GM12878 (cell line): Measurements from ENCODE around the gene NAA25. TPM values are rescaled to one million over a fixed set of nuclear protein-coding genes. Genes with fewer than 3 reads are reported as not detected.

ENCODE experiments used
- ATAC-seq: fragments of 200-7000 bp; cut with Tn5 transposase; 3 replicates; pipeline ENCODE4 v1.9.1; 2020; ENCODE audit warnings: mild to moderate bottlenecking, moderate library complexity
- BruUV-seq: library from RNA; stranded (reverse); fragments of 400-500 nt; replicated peaks from 2 replicates; lab custom pipeline; 2021; lab: Mats Ljungman, UMichigan
- CTCF ChIA-PET: fragments of 300-600 bp; sonication (Branson Sonifier 250); formaldehyde crosslinking; extraction: SDS; loops from one replicate; lab custom pipeline; 2021; ENCODE audit warnings: inconsistent platforms; lab: Yijun Ruan, JAX
- POLR2A ChIA-PET: fragments of 350-600 bp; formaldehyde crosslinking; extraction: SDS; loops from one replicate; lab custom pipeline; 2021; ENCODE audit warnings: inconsistent platforms; lab: Charles Lee
- RAD21 ChIA-PET: fragments of 300-600 bp; sonication (Branson Sonifier 250); formaldehyde crosslinking; loops from one replicate; lab custom pipeline; 2023; ENCODE audit warnings: antibody characterized with exemption; ENCODE audit not compliant: unreplicated experiment; lab: Charles Lee
- SMC1A ChIA-PET: fragments of 300-600 bp; sonication (Branson Sonifier 250); formaldehyde crosslinking; loops from one replicate; lab custom pipeline; 2023; ENCODE audit not compliant: unreplicated experiment, uncharacterized antibody; lab: Charles Lee
- DNase-seq: peaks from one replicate; pipeline ENCODE4 v3.0.0-alpha.2; 2011; ENCODE audit warnings: low read depth, low spot score
- FAIRE-seq: peaks from 3 replicates; lab custom pipeline; 2011; peaks lifted over from hg19 to GRCh38; lab: Jason Lieb, UNC
- H2AFZ ChIP-seq: 2 replicates; pipeline ENCODE4 v1.6.0; 2011; ENCODE audit warnings: low read depth, low read length, control low read depth; ENCODE audit not compliant: control insufficient read depth
- H3K27ac ChIP-seq: 2 replicates; pipeline ENCODE4 v1.5.1; 2011; ENCODE audit warnings: control low read depth; ENCODE audit not compliant: control insufficient read depth, insufficient read depth
- H3K27me3 ChIP-seq, 2 experiments: replicated peaks in 1 of 2; 2 replicates each; pipeline versions ENCODE4 v1.6.0 to v1.6.1; 2011; ENCODE audit warnings: low read length in 1 of 2; ENCODE audit not compliant: control insufficient read depth in 2 of 2, insufficient read depth in 2 of 2
- H3K36me3 ChIP-seq, 2 experiments: 2 replicates each; pipeline ENCODE4 v1.5.1; 2011; ENCODE audit warnings: low read length in 1 of 2; ENCODE audit not compliant: control insufficient read depth in 2 of 2, insufficient read depth in 2 of 2
- H3K4me1 ChIP-seq: 2 replicates; pipeline ENCODE4 v1.6.1; 2011; ENCODE audit warnings: mild to moderate bottlenecking, low read length, moderate library complexity, mixed read lengths; ENCODE audit not compliant: control insufficient read depth, insufficient read depth
- H3K4me2 ChIP-seq: 2 replicates; pipeline ENCODE4 v1.6.0; 2011; ENCODE audit warnings: control low read depth; ENCODE audit not compliant: control insufficient read depth, insufficient read depth
- H3K4me3 ChIP-seq: fragments of 200-600 bp; sonication (generic); 2 replicates; pipeline ENCODE4 v1.5.1; 2016
- H3K79me2 ChIP-seq: 2 replicates; pipeline ENCODE4 v1.6.0; 2011; ENCODE audit warnings: low read length; ENCODE audit not compliant: control insufficient read depth, insufficient read depth
- H3K9ac ChIP-seq: 2 replicates; pipeline ENCODE4 v1.8.0; 2011; ENCODE audit warnings: low read length, control low read depth, mixed read lengths; ENCODE audit not compliant: control insufficient read depth, insufficient read depth
- H3K9me3 ChIP-seq: replicated peaks from 3 replicates; pipeline ENCODE4 v1.5.1; 2011; ENCODE audit warnings: mild to moderate bottlenecking, low read length; ENCODE audit not compliant: control insufficient read depth, insufficient read depth
- H4K20me1 ChIP-seq: 2 replicates; pipeline ENCODE4 v1.6.0; 2011; ENCODE audit not compliant: control insufficient read depth, insufficient read depth
- BMI1 ChIP-seq: fragments of 450-650 bp; IDR thresholded peaks from 2 replicates; pipeline ENCODE4 v1.6.1; 2016; ENCODE audit warnings: mild to moderate bottlenecking, moderate library complexity, borderline replicate concordance
- CREB1 ChIP-seq: IDR thresholded peaks from 2 replicates; pipeline ENCODE4 v1.6.1; 2012; ENCODE audit warnings: low read depth, mild to moderate bottlenecking, inconsistent platforms
- ELK1 ChIP-seq: IDR thresholded peaks from 2 replicates; pipeline ENCODE4 v1.6.1; 2012; ENCODE audit warnings: low read depth, low read length, improper control_type of control experiment
- ETV6 ChIP-seq, 2 experiments: fragments of 450-650 bp in 1 of 2; IDR thresholded peaks in 1 of 2; conservative IDR thresholded peaks in 1 of 2; 2 replicates each; pipeline ENCODE4 v1.6.1; 2014; ENCODE audit warnings: antibody characterized with exemption in 1 of 2, borderline replicate concordance in 1 of 2, low read depth in 1 of 2, mild to moderate bottlenecking in 1 of 2, moderate library complexity in 1 of 2
- IKZF1 ChIP-seq: fragments of 450-650 bp; conservative IDR thresholded peaks from 2 replicates; pipeline ENCODE4 v1.6.1; 2017; ENCODE audit warnings: antibody characterized with exemption, mild to moderate bottlenecking
- KDM1A ChIP-seq: fragments of 200-600 bp; sonication (generic); IDR thresholded peaks from 2 replicates; pipeline ENCODE4 v1.6.1; 2016; ENCODE audit warnings: borderline replicate concordance
- LARP7 ChIP-seq: fragments of 450-650 bp; IDR thresholded peaks from 2 replicates; pipeline ENCODE4 v1.6.1; 2017; ENCODE audit warnings: mild to moderate bottlenecking
- MEF2B ChIP-seq: fragments of 450-650 bp; IDR thresholded peaks from 2 replicates; pipeline ENCODE4 v1.6.1; 2018; ENCODE audit warnings: mild to moderate bottlenecking, moderate library complexity; ENCODE audit not compliant: partially characterized antibody, poor library complexity, severe bottlenecking
- POLR2A ChIP-seq: IDR thresholded peaks from 2 replicates; pipeline ENCODE4 v1.6.1; 2011; ENCODE audit warnings: low read depth, mild to moderate bottlenecking, low read length
- RAD21 ChIP-seq: IDR thresholded peaks from 2 replicates; pipeline ENCODE4 v1.6.1; 2011; ENCODE audit warnings: mild to moderate bottlenecking, low read depth, low read length, moderate library complexity; ENCODE audit not compliant: insufficient read depth
- RAD51 ChIP-seq: fragments of 450-650 bp; IDR thresholded peaks from 2 replicates; pipeline ENCODE4 v1.6.1; 2016; ENCODE audit warnings: moderate library complexity, mild to moderate bottlenecking, inconsistent platforms
- RELB ChIP-seq: fragments of 450-650 bp; IDR thresholded peaks from 2 replicates; pipeline ENCODE4 v1.6.1; 2017; ENCODE audit warnings: low read depth, mild to moderate bottlenecking, moderate library complexity
- TCF7 ChIP-seq: IDR thresholded peaks from 2 replicates; pipeline ENCODE4 v1.6.1; 2014; ENCODE audit warnings: antibody characterized with exemption, borderline replicate concordance
- ZNF687 ChIP-seq: fragments of 450-650 bp; IDR thresholded peaks from 2 replicates; pipeline ENCODE4 v1.6.1; 2017; ENCODE audit warnings: mild to moderate bottlenecking, moderate library complexity
- ZZZ3 ChIP-seq: IDR thresholded peaks from 2 replicates; pipeline ENCODE4 v1.6.1; 2011; ENCODE audit warnings: low read depth; ENCODE audit not compliant: control insufficient read depth, insufficient read length
- WGBS: methylation state at CpG from one replicate; pipeline ENCODE4 v1.1.6; 2016; ENCODE audit warnings: low lambda C conversion rate; ENCODE audit not compliant: insufficient replicate concordance, insufficient coverage; ENCODE audit errors: missing lambda C conversion rate; 5-methylcytosine and 5-hydroxymethylcytosine counted together
- in situ Hi-C: fragments of 300-500 bp; cut with MboI; formaldehyde crosslinking; loops from 9 replicates; pipeline ENCODE4 v1.14.3; 2018; ENCODE audit warnings: mixed read lengths
- intact Hi-C: fragments of 100-400 bp; cut with micrococcal nuclease; formaldehyde crosslinking; loops from one replicate; pipeline ENCODE4 v1.14.2; 2022; ENCODE audit not compliant: unreplicated experiment
- polyA plus RNA-seq, 11 experiments: library from polyadenylated mRNA; depleted of rRNA in 4 of 11; unstranded in 6 of 11; stranded (reverse) in 5 of 11; fragments of >200 nt; fragmentation: Nextera tagmentation in 4 of 11; fragmentation: Illumina TruSeq in 1 of 11; extraction: Ambion mirVana in 4 of 11; extraction: Trizol in 1 of 11; gene quantifications; 1 replicate in 1 of 11; 2 replicates in 10 of 11; pipeline versions ENCODE4 v1.2.1 to v1.2.3, GENCODE V29; 2011 to 2016; ENCODE audit warnings: inconsistent platforms in 2 of 11, missing spikeins in 2 of 11, low read depth in 1 of 11
- total RNA-seq, 4 experiments: library from RNA; depleted of rRNA in 3 of 4; stranded (reverse); fragments of >200 nt in 3 of 4; fragmentation: Illumina TruSeq in 1 of 4; extraction: Trizol in 1 of 4; gene quantifications; 2 replicates each; pipeline versions ENCODE4 v1.2.1 to v1.2.3, GENCODE V29; 2013 to 2021

Gene NAA25
- total and polyA plus RNA-seq, 10 of the 15 experiments (the other 5 are each of a cell fraction or from before 2014, with no cell fraction given): 15.0 to 39.2 (median 29.4) TPM

- 0 out of 2 replicates have a peak, but pooled peaks have one; percentile 28 for TF ChIP-seq ZNF687
Measured at GRCh38 chr12:112151766-112152541, 43.4 kb upstream of the NAA25 start (continued).

- H3K4me3 ChIP-seq: no peak overlapping the region
- no peak overlapping the region for H3K4me2 ChIP-seq
- no TSS peak for BruUV-seq
- DNase-seq: peak; percentile 35
- H3K9me3 ChIP-seq: no peaks in the 10 kb centered on the region; the same call in 2 of the 3 replicates
- ChIA-PET SMC1A (interaction anchor here (1.0 kb wide), 1 partner anchor 19 kb away, joined by 3 read pairs; no protein-coding TSS in a partner anchor), RAD21 (no interaction called here), POLR2A (interaction anchor here (0.9 kb wide), 1 partner anchor 41 kb away, joined by 5 read pairs; the partner anchor contains the start of gene NAA25), CTCF (interaction anchor here (1.2 kb wide), 1 partner anchor 17 kb away, joined by 3 read pairs; no protein-coding TSS in a partner anchor)
- H4K20me1 ChIP-seq: no peaks in the 10 kb centered on the region
- H3K79me2 ChIP-seq: no peaks in the 10 kb centered on the region
- peak; percentile 70 for ATAC-seq
- FAIRE-seq: no peak
- peaks cover 13 to 40% of the 10 kb centered on the region in 2 experiments for H3K36me3 ChIP-seq
- H3K27me3 ChIP-seq: no peaks in the 10 kb centered on the region
- 36% methylated on average over 5 of the region's 5 CpGs for WGBS
- H3K27ac ChIP-seq: no peak overlapping the region; the same call in 1 of the 2 replicates
- intact Hi-C loops (no loop called here), in situ Hi-C loops (no loop called here)
- H3K4me1 ChIP-seq: peaks cover 3% of the 10 kb centered on the region; the same call in 1 of the 2 replicates
- H2AFZ ChIP-seq: no peak overlapping the region
- no peak overlapping the region for H3K9ac ChIP-seq
- TF ChIP-seq IKZF1 (peak; percentile 70), KDM1A (no peak), ELK1 (no peak), RAD51 (peak; percentile 54), ZZZ3 (no peak), RELB (peak; percentile 52; the same call in 1 of the 2 replicates), LARP7 (no peak), RAD21 (no peak), MEF2B (peak; percentile 61), POLR2A (no peak), BMI1 (no peak), ETV6 (conservative IDR thresholded peaks at IDR 0.05 in 1 of 2, IDR thresholded peaks at IDR 0.05 in 1 of 2; ENCODE audit: borderline replicate concordance in 1 of 2, low read depth in 1 of 2) (no peak), CREB1 (no peak), TCF7 (no peak)
Measured at GRCh38 chr12:112149596-112149995, 41.0 kb upstream of the NAA25 start.
